Right atrium auricular region (tissue), 2 donors: ENCODE data around the gene C13orf42. TPM values are rescaled to one million over a fixed set of nuclear protein-coding genes. Genes with fewer than 3 reads are reported as not detected.
"Not testable (repeated sequence)": the region's sequence is repeated elsewhere in the genome, so short reads cannot be mapped to it uniquely, and the experiment has no call there.

ENCODE experiments used
- DNase-seq: peaks from one replicate; pipeline ENCODE4 v3.0.0-alpha.2; 2019; ENCODE audit warnings: low spot score
- H3K27ac ChIP-seq, 2 donors: fragments of 200-600 bp; sonication (generic); 1 replicate in 1 of 2; 2 replicates in 1 of 2; pipeline ENCODE4 v1.5.1; 2016 to 2019
- H3K27me3 ChIP-seq, 2 donors: fragments of 200-600 bp; sonication (generic); one replicate each; pipeline versions ENCODE4 v1.5.1 to v1.6.0; 2017 to 2019
- H3K36me3 ChIP-seq: fragments of 200-600 bp; sonication (generic); one replicate; pipeline ENCODE4 v1.5.1; 2016
- H3K4me1 ChIP-seq, 2 donors: fragments of 200-600 bp; sonication (generic); one replicate each; pipeline versions ENCODE4 v1.5.1 to v1.6.0; 2017 to 2019
- H3K4me3 ChIP-seq, 2 donors: fragments of 200-600 bp; sonication (generic); 1 replicate in 1 of 2; 2 replicates in 1 of 2; pipeline ENCODE4 v1.5.1; 2017 to 2019; ENCODE audit warnings: mild to moderate bottlenecking in 1 of 2, moderate library complexity in 1 of 2
- H3K9me3 ChIP-seq, 2 donors: fragments of 200-600 bp; sonication (generic); one replicate each; pipeline ENCODE4 v1.5.1; 2019
- total RNA-seq, 2 donors: library from RNA; depleted of rRNA; stranded (reverse); fragments of >200 nt; gene quantifications; one replicate each; pipeline ENCODE4 v1.1.0, GENCODE V29; 2016
- TF ChIP-seq, protein P1 (sequence below), 2 donors: fragments of 200-600 bp; sonication (generic); IDR thresholded peaks; one replicate each; pipeline ENCODE4 v1.5.1; 2019; ENCODE audit warnings: antibody characterized with exemption in 2 of 2

C13orf42 gene
- total RNA-seq, 2 donors from 2014 or later = not detected

DNA sequence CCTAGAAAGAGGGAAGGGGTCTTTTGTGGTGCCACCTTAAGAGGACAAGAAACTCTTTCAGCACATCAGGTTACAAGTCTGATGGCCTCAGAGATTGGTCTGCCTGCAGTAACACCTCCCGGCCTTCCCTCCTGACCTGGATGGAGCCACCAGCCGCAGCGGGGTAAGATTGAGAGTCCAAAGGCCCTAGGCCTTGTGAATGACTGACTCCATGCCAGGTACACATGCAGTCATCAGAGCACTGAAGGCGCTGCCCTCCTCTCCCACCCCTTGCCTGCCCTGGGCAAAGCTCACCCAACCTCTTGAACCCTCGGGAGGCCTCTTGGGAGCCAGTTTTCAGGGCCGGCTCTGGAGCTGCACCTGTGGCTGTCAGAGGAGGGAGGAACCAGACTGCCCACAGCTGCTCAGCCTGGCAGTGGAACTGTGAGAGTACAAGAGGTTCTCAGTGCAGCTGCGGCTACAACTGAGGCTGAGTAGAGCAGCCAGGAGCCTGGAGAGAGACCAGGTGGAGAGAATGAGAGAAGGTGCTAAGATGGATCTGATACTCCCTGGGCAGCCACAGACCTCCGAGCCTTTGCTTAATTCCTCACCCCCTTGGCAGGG is 23.8 kb upstream of the C13orf42 start:
- peaks cover 0 to 10% of the 10 kb centered on the region in 2 donors for H3K9me3 ChIP-seq
- no peaks in the 10 kb centered on the region for H3K4me1 ChIP-seq
- no peak overlapping the region for H3K27ac ChIP-seq
- DNase-seq = no peak
- H3K36me3 ChIP-seq = no peaks in the 10 kb centered on the region
- H3K4me3 ChIP-seq = no peak overlapping the region
- H3K27me3 ChIP-seq = no peaks in the 10 kb centered on the region
- TF ChIP-seq, protein P1, sequence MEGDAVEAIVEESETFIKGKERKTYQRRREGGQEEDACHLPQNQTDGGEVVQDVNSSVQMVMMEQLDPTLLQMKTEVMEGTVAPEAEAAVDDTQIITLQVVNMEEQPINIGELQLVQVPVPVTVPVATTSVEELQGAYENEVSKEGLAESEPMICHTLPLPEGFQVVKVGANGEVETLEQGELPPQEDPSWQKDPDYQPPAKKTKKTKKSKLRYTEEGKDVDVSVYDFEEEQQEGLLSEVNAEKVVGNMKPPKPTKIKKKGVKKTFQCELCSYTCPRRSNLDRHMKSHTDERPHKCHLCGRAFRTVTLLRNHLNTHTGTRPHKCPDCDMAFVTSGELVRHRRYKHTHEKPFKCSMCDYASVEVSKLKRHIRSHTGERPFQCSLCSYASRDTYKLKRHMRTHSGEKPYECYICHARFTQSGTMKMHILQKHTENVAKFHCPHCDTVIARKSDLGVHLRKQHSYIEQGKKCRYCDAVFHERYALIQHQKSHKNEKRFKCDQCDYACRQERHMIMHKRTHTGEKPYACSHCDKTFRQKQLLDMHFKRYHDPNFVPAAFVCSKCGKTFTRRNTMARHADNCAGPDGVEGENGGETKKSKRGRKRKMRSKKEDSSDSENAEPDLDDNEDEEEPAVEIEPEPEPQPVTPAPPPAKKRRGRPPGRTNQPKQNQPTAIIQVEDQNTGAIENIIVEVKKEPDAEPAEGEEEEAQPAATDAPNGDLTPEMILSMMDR (IDR thresholded peaks at IDR 0.05) = no peak

- H3K9me3 ChIP-seq = peaks cover 0 to 10% of the 10 kb centered on the region in 2 donors
- no peak overlapping the region for H3K4me3 ChIP-seq
- no peak overlapping the region for H3K27ac ChIP-seq
- TF ChIP-seq, protein P1 (IDR thresholded peaks at IDR 0.05) = no peak
- no peak for DNase-seq
- H3K36me3 ChIP-seq = no peaks in the 10 kb centered on the region
- no peaks in the 10 kb centered on the region for H3K27me3 ChIP-seq
- H3K4me1 ChIP-seq = no peaks in the 10 kb centered on the region
Observed at GRCh38 chr13:51130348-51130747, 19.3 kb upstream of the C13orf42 start.

DNA sequence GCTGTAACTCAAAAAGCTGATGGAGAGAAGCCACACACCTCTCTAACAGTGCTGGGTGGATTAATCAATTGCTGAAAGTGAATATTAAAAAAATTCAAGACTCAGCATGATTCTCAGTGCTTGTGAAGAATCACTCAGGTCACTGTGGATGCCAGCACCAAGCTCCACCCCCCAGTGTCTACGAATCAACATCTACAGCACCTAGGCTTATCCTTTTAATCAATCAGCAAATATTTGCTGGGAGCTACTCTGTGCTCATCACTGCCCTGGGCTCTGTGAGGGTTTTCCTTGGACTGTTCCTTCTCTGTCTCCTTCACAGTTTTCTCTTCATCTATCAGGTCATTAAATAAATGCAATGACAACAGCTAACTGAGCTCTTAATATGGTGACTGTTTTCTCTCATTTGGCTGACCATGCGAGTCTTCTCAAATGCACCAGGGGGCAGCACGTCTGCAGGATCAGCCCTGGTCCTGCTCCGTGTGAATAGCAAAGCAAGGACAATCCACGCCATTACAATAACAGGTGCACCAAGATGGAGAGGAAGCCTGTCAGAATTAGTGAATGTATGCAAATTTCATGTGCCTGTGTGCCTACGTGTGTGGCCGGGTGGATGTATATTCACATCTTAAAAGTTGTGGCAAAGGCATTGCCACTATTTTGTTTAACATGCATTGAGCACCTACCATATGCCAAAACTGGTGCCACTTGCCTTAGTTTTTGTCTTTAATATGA is 14.6 kb upstream of the C13orf42 start:
- Histone ChIP-seq H3K9me3 (peaks cover 0 to 5% of the 10 kb centered on the region in 2 donors), H3K27me3 (no peaks in the 10 kb centered on the region), H3K36me3 (no peaks in the 10 kb centered on the region), H3K4me3 (no peak overlapping the region), H3K27ac (no peak overlapping the region), H3K4me1 (no peaks in the 10 kb centered on the region)
- no peak for DNase-seq
- TF ChIP-seq, protein P1 (IDR thresholded peaks at IDR 0.05) = peak; percentile 66 to 81

GRCh38 chr13:51122868-51123566 is 11.9 kb upstream of the C13orf42 start:
- DNase-seq = no peak
- Histone ChIP-seq H3K27me3 (no peaks in the 10 kb centered on the region), H3K9me3 (peaks cover 0 to 2% of the 10 kb centered on the region in 2 donors), H3K36me3 (no peaks in the 10 kb centered on the region), H3K4me1 (no peaks in the 10 kb centered on the region), H3K27ac (no peak overlapping the region), H3K4me3 (no peak overlapping the region)
- TF ChIP-seq, protein P1 (IDR thresholded peaks at IDR 0.05) = no peak

DNA sequence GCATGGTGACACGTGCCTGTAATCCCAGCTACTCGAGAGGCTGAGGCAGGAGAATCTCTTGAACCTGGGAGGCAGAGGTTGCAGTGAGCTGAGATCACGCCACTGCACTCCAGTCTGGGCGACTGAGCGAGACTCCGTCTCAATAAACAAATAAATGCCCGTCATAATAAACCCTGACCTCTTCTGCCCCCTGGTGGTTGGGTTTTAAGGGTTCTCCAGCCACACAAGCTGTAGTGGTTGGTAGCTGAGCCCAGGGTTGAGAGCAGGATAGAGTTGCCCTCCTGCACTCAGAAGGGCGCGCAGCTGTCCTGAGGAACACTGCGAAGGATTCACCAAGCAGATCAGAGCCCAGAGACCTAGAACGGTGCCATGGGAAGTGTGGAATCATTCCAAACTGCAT is 9.8 kb upstream of the C13orf42 start:
- peaks cover 3 to 15% of the 10 kb centered on the region in 2 donors for H3K9me3 ChIP-seq
- not testable (repeated sequence) for DNase-seq, H3K4me1 ChIP-seq, H3K4me3 ChIP-seq, H3K27me3 ChIP-seq, H3K27ac ChIP-seq, H3K36me3 ChIP-seq
- TF ChIP-seq, protein P1 (IDR thresholded peaks at IDR 0.05) = peak; percentile 4 to 41
